RWPE2 (cell line): Measurements from ENCODE around the gene GOLM1.

ENCODE experiments used
- ATAC-seq: fragments of 200-7000 bp; cut with Tn5 transposase; 3 replicates; pipeline ENCODE4 v1.9.1; 2021; ENCODE audit warnings: low read depth
- DNase-seq: peaks from one replicate; pipeline ENCODE4 v3.0.0-alpha.2; 2020; ENCODE audit warnings: low spot score
- H3K27ac ChIP-seq: fragments of 450-650 bp; 2 replicates; pipeline ENCODE4 v1.5.1; 2017; ENCODE audit warnings: mild to moderate bottlenecking; ENCODE audit not compliant: poor library complexity, severe bottlenecking
- H3K27me3 ChIP-seq: fragments of 250-450 bp; sonication (Bioruptor Pico); 2 replicates; pipeline ENCODE4 v1.5.1; 2021; ENCODE audit warnings: mild to moderate bottlenecking, moderate library complexity; ENCODE audit not compliant: insufficient read depth, poor library complexity, severe bottlenecking
- H3K36me3 ChIP-seq: fragments of 250-450 bp; sonication (Bioruptor Pico); 2 replicates; pipeline ENCODE4 v1.5.1; 2020; ENCODE audit warnings: low read depth, mild to moderate bottlenecking, moderate library complexity
- H3K4me1 ChIP-seq: fragments of 250-450 bp; sonication (Bioruptor Pico); 2 replicates; pipeline ENCODE4 v1.5.1; 2021; ENCODE audit warnings: mild to moderate bottlenecking, moderate library complexity; ENCODE audit not compliant: insufficient read depth, poor library complexity, severe bottlenecking
- H3K4me3 ChIP-seq: fragments of 250-450 bp; sonication (Bioruptor Pico); 2 replicates; pipeline ENCODE4 v1.5.1; 2021; ENCODE audit warnings: mild to moderate bottlenecking, moderate library complexity; ENCODE audit not compliant: severe bottlenecking
- H3K9me3 ChIP-seq: fragments of 250-450 bp; sonication (Bioruptor Pico); 2 replicates; pipeline ENCODE4 v1.5.1; 2021; ENCODE audit warnings: mild to moderate bottlenecking, moderate library complexity; ENCODE audit not compliant: severe bottlenecking
- TF ChIP-seq, protein P1 (sequence below): fragments of 450-650 bp; IDR thresholded peaks from one replicate; pipeline ENCODE4 v1.5.1; 2017; ENCODE audit warnings: mild to moderate bottlenecking, moderate library complexity; ENCODE audit not compliant: poor library complexity, severe bottlenecking

Gene GOLM1

DNA sequence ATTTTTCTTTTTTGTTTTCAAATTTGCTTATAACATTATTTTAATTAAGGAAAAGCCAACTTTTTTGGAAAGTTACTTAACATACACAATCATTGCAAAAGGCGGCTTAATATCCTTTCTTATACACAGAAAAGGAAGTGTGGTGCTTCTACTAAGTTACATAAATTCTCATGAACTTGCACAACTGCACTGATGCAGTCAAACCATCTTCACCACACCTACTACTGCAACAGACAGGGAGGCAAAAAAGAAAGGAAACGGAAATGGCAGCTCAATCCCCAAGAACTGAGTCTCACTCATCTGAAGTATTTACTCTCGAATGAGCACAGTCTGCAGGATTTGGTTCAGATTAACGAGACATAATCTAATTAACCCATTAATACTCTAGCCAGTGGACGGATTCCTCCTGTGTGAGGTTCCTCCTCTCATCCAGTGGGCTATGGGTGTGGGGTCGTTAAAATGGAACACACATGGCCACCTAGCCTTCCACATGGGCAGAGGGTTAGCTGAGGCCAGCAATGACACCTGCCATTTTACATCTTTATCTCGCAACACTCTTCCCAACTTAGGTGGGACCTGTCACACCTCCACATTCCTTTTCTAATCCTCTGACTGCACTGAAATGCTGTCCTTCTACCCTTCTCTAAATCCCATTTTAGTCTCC is 30.0 kb downstream of the GOLM1 start:
- TF ChIP-seq, protein P1, sequence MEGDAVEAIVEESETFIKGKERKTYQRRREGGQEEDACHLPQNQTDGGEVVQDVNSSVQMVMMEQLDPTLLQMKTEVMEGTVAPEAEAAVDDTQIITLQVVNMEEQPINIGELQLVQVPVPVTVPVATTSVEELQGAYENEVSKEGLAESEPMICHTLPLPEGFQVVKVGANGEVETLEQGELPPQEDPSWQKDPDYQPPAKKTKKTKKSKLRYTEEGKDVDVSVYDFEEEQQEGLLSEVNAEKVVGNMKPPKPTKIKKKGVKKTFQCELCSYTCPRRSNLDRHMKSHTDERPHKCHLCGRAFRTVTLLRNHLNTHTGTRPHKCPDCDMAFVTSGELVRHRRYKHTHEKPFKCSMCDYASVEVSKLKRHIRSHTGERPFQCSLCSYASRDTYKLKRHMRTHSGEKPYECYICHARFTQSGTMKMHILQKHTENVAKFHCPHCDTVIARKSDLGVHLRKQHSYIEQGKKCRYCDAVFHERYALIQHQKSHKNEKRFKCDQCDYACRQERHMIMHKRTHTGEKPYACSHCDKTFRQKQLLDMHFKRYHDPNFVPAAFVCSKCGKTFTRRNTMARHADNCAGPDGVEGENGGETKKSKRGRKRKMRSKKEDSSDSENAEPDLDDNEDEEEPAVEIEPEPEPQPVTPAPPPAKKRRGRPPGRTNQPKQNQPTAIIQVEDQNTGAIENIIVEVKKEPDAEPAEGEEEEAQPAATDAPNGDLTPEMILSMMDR, result no peak
- H3K4me3 ChIP-seq, result no peak overlapping the region
- no peaks in the 10 kb centered on the region for H3K27me3 ChIP-seq
- DNase-seq (no peak), ATAC-seq (no peak)
- H3K36me3 ChIP-seq, result no peaks in the 10 kb centered on the region
- H3K27ac ChIP-seq, result no peak overlapping the region
- H3K4me1 ChIP-seq, result no peaks in the 10 kb centered on the region
- H3K9me3 ChIP-seq, result no peaks in the 10 kb centered on the region

DNA sequence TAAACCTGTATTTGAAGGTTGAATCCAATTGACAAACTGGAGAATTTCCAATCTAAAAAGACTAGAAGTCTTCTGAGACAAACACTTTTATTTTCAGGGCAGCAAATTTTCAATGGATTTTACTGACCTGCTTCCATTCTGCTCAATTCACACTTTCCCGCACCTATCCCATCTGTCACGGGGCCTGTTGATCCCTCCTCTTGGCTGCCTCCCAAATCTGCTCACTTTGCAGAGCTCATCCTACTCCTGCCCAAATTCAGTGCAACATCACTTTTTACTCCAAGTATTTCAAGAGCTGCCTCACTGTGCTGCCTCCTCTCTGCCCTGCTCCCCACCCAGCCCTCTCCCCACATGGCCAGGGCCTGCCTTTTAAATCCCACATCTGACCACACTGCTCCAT is 35.1 kb downstream of the GOLM1 start:
- ATAC-seq (no peak), DNase-seq (no peak)
- H3K9me3 ChIP-seq, result no peaks in the 10 kb centered on the region
- H3K27me3 ChIP-seq, result no peaks in the 10 kb centered on the region
- TF ChIP-seq, protein P1, result no peak
- H3K27ac ChIP-seq, result no peak overlapping the region
- H3K4me1 ChIP-seq, result no peaks in the 10 kb centered on the region
- H3K36me3 ChIP-seq, result no peaks in the 10 kb centered on the region
- H3K4me3 ChIP-seq, result no peak overlapping the region

DNA sequence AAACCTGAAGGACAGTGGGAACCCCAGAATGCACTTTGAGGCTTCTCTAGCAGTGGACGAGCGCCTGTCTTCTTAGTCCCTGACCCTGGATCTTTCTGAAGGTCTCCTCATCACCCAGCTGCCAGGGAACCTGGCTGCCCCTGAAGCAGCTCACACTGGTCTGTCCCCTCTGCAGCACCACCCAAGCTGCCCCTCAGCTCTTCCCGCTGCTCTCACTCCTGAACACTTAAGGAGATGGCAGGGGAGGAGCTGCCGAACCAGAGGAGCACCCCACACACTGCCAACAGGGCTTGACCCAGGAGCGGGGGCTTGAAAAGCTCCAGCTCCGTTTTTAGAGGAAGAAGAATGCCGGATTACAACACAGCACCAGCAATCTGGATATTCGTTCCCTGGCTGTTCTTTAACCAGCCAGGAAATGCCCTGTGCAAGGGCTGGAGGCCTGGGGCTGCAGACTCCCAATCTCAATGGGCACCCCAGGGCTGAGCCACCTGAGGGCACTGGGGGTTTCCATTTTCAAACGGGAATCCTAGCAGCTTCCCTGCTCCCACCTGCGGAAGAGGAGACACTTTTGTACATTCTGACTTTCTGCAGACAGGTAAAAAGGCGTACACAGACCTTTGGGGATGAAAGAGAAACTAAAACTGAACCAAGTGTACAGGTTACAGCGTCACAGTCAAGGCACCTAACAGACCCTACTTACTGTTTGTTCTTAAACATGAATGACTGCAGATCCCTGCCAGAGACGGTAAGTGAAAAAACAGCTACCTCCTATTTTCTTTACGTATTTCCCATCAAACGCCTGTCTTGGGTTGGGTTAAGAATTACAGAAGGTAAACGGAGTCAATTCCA is 36.3 kb downstream of the GOLM1 start:
- TF ChIP-seq, protein P1, result no peak
- DNase-seq, result no peak
- H3K4me3 ChIP-seq, result no peak overlapping the region

DNA sequence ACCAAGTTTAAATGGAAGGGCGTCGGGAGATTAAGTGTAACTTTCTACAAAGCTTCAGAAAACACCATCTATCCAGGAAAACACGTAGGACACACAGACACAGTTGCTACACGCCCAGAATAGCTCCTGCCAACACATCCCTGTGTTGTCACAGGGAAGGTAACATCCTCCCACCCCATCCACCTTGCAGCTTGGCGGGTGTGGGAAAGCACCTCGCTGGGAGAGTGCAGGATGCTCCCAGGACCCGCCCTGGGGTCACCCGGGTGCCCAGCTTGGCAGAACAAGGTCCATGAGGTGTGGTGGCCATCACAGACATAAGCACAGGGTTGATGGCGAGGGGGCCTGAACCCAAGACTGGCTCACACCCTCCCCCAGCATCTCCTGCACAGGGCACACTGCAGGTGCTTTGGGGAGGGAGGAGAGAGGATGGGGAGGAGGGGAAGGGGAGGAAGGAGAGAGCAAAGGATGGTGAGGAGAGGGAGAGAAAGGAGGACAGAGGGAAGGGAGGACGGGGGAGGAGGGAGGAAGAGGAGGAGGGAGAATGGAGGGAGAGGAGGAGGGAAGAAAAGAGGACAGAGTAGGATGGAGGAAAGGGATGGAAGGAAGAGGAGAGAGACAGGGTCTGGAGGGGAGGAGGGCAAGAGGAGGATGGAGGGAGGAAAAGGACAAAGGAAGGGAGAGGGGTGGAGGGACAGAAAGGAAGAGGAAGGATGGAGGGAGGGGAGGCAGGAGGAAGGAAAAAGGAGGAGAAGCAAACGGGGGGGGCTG is 37.2 kb downstream of the GOLM1 start:
- TF ChIP-seq, protein P1, result no peak
- Histone ChIP-seq H3K4me3 (no peak overlapping the region), H3K9me3 (no peaks in the 10 kb centered on the region), H3K4me1 (no peaks in the 10 kb centered on the region), H3K27ac (no peak overlapping the region), H3K27me3 (no peaks in the 10 kb centered on the region), H3K36me3 (no peaks in the 10 kb centered on the region)
- DNase-seq, result no peak
- ATAC-seq, result no peak

More for the DNA sequence above, 36.3 kb downstream of the GOLM1 start:
- Histone ChIP-seq H3K36me3 (no peaks in the 10 kb centered on the region), H3K4me1 (no peaks in the 10 kb centered on the region), H3K9me3 (no peaks in the 10 kb centered on the region), H3K27ac (no peak overlapping the region), H3K27me3 (no peaks in the 10 kb centered on the region)
- ATAC-seq, result no peak
